ENCODE measurements around the gene CTTNBP2.

Gene CTTNBP2

DNA sequence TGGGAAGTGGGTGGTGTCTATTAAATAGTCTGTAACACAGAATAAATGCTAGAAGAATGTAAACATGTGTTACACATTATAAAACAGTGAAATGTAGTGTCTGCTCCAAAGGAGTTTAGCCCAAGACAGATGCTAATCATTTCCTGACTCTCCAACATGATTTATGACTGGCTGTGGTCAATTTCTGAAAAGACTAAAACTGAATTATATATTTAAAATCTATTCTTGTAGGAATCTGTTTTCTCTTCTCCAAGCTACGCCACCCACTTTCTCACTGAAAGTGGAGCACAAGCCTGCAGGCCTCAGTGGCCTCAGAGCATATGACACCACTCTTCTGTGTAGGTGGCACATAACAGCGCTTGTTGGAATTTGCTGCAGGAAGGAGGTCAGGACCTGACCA is 44.4 kb downstream of the CTTNBP2 start:
- no peak for DNase-seq (ENCODE audit: low read depth in 2 of 3, low spot score in 2 of 3)

DNA sequence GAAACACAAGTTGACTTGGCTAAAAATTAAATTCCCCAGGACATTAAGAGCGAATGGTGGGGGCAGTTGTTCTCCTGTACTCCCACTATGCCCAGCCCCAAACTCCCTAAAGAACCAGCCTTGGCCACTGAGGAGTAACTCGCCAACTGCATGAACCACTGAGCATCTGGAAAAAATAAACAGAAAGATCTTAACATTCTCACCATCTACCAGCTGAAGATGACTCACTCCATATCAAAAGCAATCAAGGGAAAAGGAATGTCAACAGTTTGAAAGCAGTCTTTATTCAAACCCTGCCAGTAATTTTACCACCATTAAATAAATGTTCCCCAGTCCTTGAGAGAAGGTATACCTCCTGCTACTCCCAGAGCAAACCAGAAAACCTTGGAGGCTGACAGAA is 45.4 kb downstream of the CTTNBP2 start:
- no peak for DNase-seq (ENCODE audit: low read depth in 2 of 3, low spot score in 2 of 3)

DNA sequence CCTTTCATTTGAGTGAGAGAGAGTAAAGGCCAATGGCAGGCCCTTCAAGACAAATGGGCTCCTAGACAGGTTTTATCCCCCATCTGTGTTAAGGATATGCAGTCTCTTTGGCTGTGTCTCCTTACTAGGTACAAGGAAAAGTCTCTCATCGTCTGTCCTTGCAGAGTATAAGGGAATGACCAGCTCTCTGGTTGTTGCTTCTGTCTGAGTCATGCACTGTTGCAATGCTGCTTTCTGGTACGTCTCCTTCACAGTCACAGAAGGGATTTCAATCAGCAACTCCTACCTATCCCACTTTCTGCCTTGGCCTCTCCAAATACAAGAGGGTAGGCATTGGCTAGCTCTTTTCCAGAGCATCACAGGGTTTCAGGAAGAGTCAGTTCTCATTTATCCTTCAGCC is 48.1 kb downstream of the CTTNBP2 start:
- no peak for DNase-seq (ENCODE audit: low read depth in 2 of 3, low spot score in 2 of 3)

GRCh38 chr7:117824592-117824991 is 48.6 kb downstream of the CTTNBP2 start:
- DNase-seq (ENCODE audit: low read depth in 2 of 3, low spot score in 2 of 3): no peak

DNA sequence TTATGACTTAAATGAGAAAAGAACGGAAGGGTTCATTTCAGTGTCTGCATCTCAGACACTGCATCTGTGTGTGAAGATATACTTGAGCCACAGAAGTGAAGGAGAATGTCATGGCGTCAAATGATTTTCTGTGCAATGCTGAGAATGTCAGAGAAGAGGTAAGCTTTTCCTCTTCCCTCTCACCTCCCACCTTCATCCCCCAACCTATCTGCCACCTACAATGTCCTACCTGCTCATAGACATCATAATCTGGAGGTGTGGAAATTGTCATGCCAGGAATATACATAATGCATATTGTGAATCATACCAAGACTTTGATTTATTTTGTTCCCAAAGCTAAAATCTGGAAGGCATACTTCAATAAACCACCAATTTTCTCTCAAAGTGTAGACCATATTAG is 53.7 kb downstream of the CTTNBP2 start:
- no peak for DNase-seq (ENCODE audit: low read depth in 2 of 3, low spot score in 2 of 3)

GRCh38 chr7:117818232-117818631 is 55.0 kb downstream of the CTTNBP2 start:
- no peak for DNase-seq (ENCODE audit: low read depth in 2 of 3, low spot score in 2 of 3)

- no peak for DNase-seq (ENCODE audit: low read depth in 2 of 3, low spot score in 2 of 3)
Measured at GRCh38 chr7:117816727-117817126, 56.5 kb downstream of the CTTNBP2 start.

DNA sequence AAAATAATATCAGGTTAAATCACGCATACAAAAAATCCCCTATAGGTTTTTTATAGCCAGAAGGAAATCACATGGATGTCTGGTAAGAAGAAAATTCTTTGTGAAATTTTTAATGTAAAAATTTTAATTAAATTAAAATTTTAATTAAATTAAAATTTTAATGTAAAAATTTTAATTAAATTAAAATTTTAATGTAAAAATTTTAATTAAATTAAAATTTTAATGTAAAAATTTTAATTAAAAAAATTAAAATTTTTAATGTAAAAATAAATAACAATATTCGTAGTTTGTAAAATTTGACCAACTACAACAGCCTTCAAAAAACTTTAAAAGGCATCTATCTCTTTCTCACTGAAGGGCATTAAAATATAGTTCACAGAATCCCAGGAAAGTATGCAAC is 61.5 kb downstream of the CTTNBP2 start:
- no peak for DNase-seq (ENCODE audit: low read depth in 2 of 3, low spot score in 2 of 3)

DNA sequence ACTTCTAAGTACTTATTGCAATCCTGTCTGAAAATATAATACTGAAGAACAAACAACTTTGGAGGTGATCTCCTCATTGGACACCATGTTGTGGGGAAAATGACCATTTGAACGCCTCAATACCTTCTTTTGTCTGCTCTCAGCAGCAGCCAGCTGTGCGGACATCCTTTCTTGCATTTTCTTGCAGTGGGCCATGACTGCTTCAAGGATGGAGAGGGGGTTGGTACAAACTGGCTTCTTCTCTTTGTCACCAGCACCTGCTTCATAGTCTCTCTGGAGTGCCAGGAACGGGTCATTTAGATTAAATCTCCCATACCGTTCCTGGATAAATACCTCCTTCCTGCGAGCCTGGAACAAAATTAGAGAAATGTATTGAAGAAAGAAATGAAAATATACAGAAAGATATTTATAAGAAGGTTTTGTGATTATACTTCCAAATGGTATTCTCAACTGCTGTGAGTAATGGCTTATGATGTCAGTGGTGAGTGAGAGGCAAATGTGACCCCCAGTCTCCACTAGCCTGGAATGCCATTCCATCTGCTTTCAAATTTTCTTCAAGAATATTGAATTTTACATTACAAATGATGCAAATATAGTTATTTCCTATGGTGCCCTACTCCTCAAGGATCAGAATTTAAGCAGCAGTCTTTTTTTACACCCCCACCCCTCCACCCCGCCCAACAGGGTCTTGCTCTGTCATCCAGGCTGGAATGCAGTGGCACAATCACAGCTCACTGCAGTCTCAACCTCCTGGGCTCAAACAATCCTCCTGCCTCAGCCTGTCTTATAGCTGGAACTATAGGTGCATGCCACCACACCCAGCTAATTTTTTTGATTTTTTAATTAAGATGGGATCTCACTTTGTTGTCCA is 62.4 kb downstream of the CTTNBP2 start:
- no peak for DNase-seq (ENCODE audit: low read depth in 2 of 3, low spot score in 2 of 3)

DNA sequence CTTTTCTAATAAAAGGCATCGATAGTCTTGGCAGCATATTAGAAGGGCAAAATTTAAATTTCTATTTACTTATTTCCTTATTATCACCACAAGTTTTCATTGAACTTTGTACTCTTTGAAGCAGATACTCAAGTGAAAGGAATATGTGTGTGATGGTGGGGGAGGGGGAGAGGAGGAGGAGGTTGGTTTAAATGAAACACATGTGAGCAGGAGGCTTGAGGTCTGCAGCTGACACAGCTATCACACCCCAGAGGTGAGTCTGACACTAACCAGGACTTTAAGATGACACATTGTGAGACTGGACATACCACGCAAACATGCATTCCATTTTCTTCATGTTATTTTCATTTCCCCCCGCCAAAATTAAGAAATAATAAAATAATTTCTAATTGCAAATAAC is 63.3 kb downstream of the CTTNBP2 start:
- DNase-seq (ENCODE audit: low read depth in 2 of 3, low spot score in 2 of 3): no peak

DNA sequence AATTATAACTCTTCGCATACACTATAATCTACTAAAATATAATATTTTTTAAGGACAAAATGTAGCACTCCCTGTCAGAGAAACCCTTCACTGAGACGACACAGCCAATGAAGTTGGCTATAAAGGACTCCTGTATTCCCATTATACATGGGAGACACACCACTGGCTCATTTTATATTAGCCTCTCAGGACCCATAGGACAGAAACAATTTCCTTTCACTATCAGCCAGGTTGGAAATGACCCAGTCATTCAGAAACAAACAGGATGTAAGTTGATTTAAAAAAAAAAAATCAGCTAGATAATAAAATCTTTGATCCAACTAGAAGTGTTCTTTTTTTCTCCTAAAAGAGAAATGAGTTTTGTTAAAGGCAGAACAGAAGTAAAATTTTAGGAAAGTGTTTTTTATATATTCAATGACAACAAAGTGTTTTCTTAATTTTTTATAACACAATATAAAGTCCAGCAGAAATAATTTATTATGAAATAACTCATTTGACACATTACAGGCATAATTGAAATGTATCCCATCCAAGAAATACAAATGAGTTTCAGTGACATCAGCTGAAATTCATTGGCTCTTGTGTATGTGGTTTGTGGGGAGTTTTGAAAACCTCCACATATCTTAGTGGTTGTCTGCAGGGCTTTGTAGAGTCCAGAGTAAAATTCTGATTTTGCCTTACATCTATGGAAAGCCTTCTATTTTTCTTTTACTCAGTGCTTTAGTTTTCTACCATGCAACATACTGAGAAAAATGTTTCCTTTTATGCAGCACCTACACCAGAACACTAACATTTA is 64.1 kb downstream of the CTTNBP2 start:
- DNase-seq (ENCODE audit: low read depth in 2 of 3, low spot score in 2 of 3): no peak

GRCh38 chr7:117808341-117808757 is 64.9 kb downstream of the CTTNBP2 start:
- DNase-seq (ENCODE audit: low read depth in 2 of 3, low spot score in 2 of 3): no peak

- DNase-seq (ENCODE audit: low read depth in 2 of 3, low spot score in 2 of 3): no peak
Measured at GRCh38 chr7:117807676-117808075, 65.6 kb downstream of the CTTNBP2 start.

DNA sequence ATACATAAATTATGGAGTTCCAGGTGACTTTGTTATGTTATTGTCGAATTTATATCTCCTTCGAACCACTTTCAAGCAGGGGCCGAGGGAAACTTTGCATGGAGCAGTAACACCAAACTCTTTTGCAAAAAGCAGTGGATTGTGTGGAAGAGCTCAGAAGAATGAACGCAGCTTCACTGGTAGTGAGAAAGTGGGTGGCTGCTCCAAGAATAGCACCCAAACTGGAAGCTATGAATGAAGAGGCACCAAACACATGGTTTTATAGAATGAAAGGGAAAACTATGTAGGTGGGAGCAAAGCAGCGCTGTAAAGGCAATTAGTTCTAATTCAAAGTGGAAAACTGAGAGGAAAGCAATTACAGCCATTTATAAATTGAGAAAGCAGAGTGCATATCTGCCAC is 67.2 kb downstream of the CTTNBP2 start:
- no peak for DNase-seq (ENCODE audit: low read depth in 2 of 3, low spot score in 2 of 3)

DNA sequence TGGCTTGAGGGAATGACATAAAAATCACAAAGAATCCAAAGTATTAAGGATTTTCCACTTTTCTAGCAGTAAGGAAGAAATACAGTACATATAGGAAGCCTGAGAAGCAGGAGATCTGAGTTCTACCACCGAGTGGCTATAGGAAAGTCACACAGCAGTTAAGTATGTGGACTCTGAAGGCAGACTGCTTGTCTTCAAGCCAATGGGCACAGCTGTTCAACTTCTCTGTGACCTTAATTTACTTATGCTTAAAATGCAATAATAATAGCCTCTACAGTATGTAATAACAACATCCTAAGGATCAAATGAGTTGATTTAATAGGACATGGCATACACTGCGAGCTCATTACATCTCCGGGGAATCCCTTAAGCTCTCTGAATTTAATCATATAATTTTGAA is 68.0 kb downstream of the CTTNBP2 start:
- DNase-seq (ENCODE audit: low read depth in 2 of 3, low spot score in 2 of 3): no peak

- DNase-seq (ENCODE audit: low read depth in 2 of 3, low spot score in 2 of 3): no peak
Measured at GRCh38 chr7:117803476-117803875, 69.8 kb downstream of the CTTNBP2 start.

DNA sequence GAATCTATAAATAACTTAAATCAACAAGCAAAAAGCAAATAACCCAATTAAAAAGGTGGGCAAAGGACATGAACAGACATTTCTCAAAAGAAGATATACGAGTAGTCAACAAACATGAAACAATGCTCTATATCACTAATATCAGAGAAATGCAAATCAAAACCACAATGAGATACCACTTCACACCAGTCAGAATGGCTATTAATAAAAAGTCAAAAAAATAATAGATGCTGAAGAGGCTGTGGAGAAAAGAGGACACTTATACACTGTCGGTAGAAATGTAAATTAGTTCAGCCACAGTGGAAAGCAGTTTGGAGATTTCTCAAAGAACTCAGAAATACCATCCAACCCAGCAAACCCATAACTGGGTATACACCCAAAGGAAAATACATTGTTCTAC is 70.6 kb downstream of the CTTNBP2 start:
- DNase-seq (ENCODE audit: low read depth in 2 of 3, low spot score in 2 of 3): no peak

DNA sequence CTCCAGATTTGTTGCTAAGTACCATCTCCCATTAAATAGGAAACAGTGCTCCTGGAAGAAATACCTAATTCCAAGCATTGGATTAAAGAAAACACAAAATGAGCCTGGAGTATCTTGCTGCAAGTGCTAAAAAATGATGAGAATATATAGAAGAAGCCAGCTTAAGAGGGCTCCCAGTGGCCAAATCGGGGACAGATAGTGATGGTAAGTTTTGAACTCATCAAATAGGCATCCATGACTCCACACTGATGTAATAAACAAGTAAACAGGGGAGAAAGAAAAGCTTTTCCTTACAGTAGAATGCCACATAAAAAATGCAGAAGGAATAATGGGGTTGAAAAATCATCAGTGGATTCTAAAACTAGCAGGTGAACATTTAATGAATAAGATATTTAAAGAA is 72.4 kb downstream of the CTTNBP2 start:
- DNase-seq (ENCODE audit: low read depth in 2 of 3, low spot score in 2 of 3): no peak

DNA sequence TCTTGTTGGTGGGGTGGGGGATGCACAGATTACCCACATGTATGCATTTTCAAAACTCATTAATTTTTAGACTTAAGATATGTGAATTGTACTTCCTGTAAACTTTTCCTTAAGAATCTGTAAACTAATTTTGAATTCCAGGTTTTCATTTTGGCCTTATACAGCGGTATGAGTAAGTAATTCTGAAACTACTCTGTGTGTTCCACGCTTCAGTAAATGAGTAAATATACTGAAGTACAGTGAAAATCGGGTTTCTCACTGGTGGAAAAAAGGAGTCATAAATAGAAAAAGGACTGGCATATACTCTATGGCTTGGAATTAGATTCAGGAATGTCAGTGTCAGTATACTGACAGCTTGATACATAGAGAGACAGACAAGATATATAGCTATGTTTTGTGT is 72.8 kb downstream of the CTTNBP2 start:
- no peak for DNase-seq (ENCODE audit: low read depth in 2 of 3, low spot score in 2 of 3)

DNA sequence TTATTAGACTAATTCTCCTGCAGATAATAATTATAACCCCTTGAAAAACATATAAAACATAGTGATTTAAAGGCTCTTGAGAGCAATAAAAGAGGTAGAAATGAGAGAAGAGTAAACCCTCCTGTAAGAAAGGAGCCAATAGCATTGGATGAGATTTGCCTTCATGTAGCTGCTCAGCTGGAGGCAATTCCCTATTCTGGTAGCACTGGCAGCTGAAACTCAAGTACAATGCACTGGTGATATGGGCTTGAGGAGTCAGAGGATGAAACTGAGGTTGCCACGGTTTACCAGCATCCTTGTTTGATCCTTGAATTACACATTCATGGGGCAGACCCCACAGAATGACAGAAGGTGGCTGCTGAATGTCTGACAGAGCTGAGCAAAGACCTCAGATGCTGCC is 76.4 kb downstream of the CTTNBP2 start:
- no peak for DNase-seq (ENCODE audit: low read depth in 2 of 3, low spot score in 2 of 3)

DNA sequence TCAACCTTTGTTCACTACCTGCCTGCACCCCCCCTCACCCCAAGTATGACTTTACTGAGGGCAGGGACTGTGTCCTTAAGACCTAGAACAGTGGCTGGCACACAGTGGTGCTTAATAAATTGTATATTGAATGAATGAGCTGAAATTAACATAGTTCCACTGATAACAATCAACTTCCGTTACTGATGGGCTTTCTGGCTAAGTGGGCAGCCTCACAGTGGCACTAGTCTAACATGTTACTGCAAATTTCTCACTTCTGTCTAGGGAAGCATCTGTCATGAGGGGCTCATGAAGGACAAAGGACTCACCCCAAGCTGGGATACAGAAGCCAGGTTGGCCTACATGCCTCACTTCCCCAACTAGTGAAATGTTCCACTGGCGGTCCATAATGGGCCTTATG is 79.3 kb downstream of the CTTNBP2 start:
- no peak for DNase-seq (ENCODE audit: low read depth in 2 of 3, low spot score in 2 of 3)

DNA sequence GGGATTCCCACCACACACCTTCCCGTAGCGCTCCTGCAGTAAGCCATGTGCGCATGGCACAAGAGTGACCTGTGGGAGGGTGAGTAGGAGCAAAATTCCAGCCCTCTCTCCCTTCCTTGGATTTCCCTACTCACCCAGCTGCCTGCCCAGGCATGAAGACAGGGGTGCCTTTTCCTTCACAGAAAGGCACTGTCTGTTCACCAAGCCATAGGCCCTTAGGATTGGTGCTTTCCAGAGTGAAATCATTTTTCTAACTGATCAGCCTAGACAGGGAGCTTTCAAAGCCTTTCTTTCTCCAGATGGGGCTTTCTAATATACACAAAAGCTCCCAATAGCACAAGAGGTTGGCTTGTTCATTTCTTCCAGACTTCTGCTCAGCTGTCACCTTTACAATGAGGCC is 79.7 kb downstream of the CTTNBP2 start:
- DNase-seq (ENCODE audit: low read depth in 2 of 3, low spot score in 2 of 3): no peak

All from activated CD8-positive, alpha-beta memory T cell treated with anti-CD3 and anti-CD28 coated beads for 48 hours (primary cell).